Measurements from ENCODE around the gene FSD1L.
A peak's percentile ranks its signal among the peaks of the same experiment; 100 is the strongest.

FSD1L gene

DNA sequence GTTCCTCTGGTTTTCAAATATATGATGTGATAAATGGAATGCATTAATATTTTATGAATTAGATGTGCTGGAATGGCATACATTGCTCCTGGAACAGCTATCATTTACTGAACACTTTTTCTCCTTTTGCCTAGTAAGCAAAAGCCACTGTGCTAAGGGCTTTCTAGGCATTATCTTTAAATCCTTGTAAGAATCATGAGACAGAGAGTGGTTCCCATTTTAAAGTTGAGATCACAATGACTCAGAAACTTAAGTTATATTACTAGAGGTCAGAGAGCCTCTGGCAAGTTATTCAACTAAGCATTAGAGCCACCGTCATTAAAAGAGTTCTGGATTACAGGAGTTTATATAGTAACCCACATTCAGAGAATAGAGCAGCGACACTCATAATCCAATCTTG, 26.7 kb upstream of the FSD1L start:
- no peak overlapping the region for H3K4me3 ChIP-seq (IDR thresholded peaks at IDR 0.05; ENCODE audit: insufficient read depth, low read depth, low read length)
- H3K27ac ChIP-seq, result no peak overlapping the region
- peaks cover 14% of the 10 kb centered on the region for H3K4me1 ChIP-seq (ENCODE audit: low read depth, poor library complexity, severe bottlenecking)
- no peaks in the 10 kb centered on the region for H4K20me1 ChIP-seq (ENCODE audit: insufficient read depth)
- TF ChIP-seq, protein P1, sequence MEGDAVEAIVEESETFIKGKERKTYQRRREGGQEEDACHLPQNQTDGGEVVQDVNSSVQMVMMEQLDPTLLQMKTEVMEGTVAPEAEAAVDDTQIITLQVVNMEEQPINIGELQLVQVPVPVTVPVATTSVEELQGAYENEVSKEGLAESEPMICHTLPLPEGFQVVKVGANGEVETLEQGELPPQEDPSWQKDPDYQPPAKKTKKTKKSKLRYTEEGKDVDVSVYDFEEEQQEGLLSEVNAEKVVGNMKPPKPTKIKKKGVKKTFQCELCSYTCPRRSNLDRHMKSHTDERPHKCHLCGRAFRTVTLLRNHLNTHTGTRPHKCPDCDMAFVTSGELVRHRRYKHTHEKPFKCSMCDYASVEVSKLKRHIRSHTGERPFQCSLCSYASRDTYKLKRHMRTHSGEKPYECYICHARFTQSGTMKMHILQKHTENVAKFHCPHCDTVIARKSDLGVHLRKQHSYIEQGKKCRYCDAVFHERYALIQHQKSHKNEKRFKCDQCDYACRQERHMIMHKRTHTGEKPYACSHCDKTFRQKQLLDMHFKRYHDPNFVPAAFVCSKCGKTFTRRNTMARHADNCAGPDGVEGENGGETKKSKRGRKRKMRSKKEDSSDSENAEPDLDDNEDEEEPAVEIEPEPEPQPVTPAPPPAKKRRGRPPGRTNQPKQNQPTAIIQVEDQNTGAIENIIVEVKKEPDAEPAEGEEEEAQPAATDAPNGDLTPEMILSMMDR (conservative IDR thresholded peaks at IDR 0.05; ENCODE audit: low read depth, low read length), result no peak
- no peaks in the 10 kb centered on the region for H3K36me3 ChIP-seq (ENCODE audit: insufficient read depth)
- H3K27me3 ChIP-seq (ENCODE audit: insufficient read depth, low read depth), result no peaks in the 10 kb centered on the region
- H2AFZ ChIP-seq (ENCODE audit: low read depth), result no peak overlapping the region
- no peak overlapping the region for H3K9ac ChIP-seq
- H3K79me2 ChIP-seq (ENCODE audit: insufficient read depth, low read depth), result no peaks in the 10 kb centered on the region
- H3K4me2 ChIP-seq, result no peak overlapping the region

DNA sequence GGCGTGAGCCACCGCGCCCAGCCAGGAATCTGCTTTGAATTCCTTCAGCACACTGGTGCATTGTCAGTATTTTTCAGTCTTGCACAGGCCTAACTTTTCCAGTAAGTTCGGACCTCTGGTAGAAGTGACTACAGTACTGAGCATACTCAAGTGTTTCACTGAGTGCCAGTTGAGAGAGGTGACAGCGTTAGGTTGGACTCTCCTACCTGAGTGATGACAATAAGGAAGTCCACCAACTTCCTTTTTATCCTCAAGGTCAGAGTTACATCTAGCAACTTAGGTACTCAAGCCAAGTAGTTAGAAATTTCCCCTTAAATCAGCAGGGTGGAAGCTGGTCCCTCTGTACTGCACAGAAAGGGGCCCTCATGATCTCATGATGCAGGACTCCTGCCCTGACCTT, 26.0 kb upstream of the FSD1L start:
- Histone ChIP-seq H3K4me3 (IDR thresholded peaks at IDR 0.05; ENCODE audit: insufficient read depth, low read depth, low read length) (no peak overlapping the region), H3K36me3 (ENCODE audit: insufficient read depth) (no peaks in the 10 kb centered on the region), H4K20me1 (ENCODE audit: insufficient read depth) (no peaks in the 10 kb centered on the region), H3K4me1 (ENCODE audit: low read depth, poor library complexity, severe bottlenecking) (peaks cover 7% of the 10 kb centered on the region), H3K4me2 (no peak overlapping the region), H3K27ac (no peak overlapping the region), H2AFZ (ENCODE audit: low read depth) (no peak overlapping the region), H3K9ac (no peak overlapping the region), H3K27me3 (ENCODE audit: insufficient read depth, low read depth) (no peaks in the 10 kb centered on the region), H3K79me2 (ENCODE audit: insufficient read depth, low read depth) (no peaks in the 10 kb centered on the region)
- TF ChIP-seq, protein P1 (conservative IDR thresholded peaks at IDR 0.05; ENCODE audit: low read depth, low read length), result no peak

DNA sequence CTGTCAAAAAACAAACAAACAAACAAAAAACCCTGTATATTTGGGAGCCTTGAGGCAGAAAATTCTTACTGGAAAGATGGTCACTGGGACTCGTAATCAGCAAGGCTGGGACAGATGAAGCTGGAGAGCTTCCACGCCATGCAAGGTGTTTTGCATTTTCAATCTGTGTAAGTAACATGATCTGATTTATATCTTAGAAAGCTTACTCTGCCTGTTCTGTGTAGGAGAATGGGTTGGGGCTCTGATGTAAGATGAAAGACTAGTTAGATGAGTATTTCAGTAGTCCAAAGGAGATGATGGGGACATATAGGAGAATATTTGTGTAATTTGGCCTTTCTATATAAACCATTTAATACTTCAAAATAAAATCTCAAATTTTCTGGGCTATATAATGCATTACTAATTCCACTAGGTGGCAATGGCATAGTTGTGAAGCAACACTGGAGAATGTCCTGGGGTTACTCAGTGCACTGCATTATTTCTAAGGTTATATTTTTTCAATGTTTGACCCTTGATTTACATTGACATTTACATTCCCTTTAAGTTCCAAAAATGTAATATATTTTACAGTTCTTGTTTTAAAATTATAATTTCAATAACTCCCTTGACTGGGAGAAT, 21.9 kb upstream of the FSD1L start:
- H4K20me1 ChIP-seq (ENCODE audit: insufficient read depth), result no peaks in the 10 kb centered on the region
- TF ChIP-seq, protein P1 (conservative IDR thresholded peaks at IDR 0.05; ENCODE audit: low read depth, low read length), result peak; percentile 46
- no peak overlapping the region for H3K4me2 ChIP-seq
- no peak overlapping the region for H3K27ac ChIP-seq
- H3K27me3 ChIP-seq (ENCODE audit: insufficient read depth, low read depth), result no peaks in the 10 kb centered on the region
- H3K36me3 ChIP-seq (ENCODE audit: insufficient read depth), result no peaks in the 10 kb centered on the region
- H3K79me2 ChIP-seq (ENCODE audit: insufficient read depth, low read depth), result no peaks in the 10 kb centered on the region
- H3K9ac ChIP-seq, result no peak overlapping the region
- no peak overlapping the region for H2AFZ ChIP-seq (ENCODE audit: low read depth)
- no peak overlapping the region for H3K4me3 ChIP-seq (IDR thresholded peaks at IDR 0.05; ENCODE audit: insufficient read depth, low read depth, low read length)
- H3K4me1 ChIP-seq (ENCODE audit: low read depth, poor library complexity, severe bottlenecking), result no peaks in the 10 kb centered on the region

DNA sequence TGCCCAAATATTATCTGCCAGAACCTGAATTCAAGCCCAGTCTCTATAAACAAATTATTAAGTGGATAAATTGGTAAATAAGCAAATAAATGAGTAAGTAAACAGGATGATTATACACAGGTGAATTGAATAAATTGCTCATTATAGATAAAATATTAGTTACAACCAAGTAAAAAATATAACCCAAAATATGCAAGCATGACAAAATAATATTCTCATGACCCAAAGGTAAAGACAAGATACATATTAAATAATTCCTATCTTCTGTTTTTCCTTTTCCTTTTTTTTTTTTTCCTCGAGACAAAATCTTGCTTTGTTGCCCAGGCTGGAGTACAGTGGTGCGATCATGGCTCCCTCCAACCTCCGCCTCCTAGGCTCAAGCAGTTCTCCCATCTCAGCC, 21.2 kb upstream of the FSD1L start:
- Histone ChIP-seq H3K4me3 (IDR thresholded peaks at IDR 0.05; ENCODE audit: insufficient read depth, low read depth, low read length) (no peak overlapping the region), H3K27ac (no peak overlapping the region), H4K20me1 (ENCODE audit: insufficient read depth) (no peaks in the 10 kb centered on the region), H3K36me3 (ENCODE audit: insufficient read depth) (no peaks in the 10 kb centered on the region), H3K79me2 (ENCODE audit: insufficient read depth, low read depth) (no peaks in the 10 kb centered on the region), H2AFZ (ENCODE audit: low read depth) (no peak overlapping the region), H3K27me3 (ENCODE audit: insufficient read depth, low read depth) (no peaks in the 10 kb centered on the region), H3K4me2 (no peak overlapping the region), H3K9ac (no peak overlapping the region), H3K4me1 (ENCODE audit: low read depth, poor library complexity, severe bottlenecking) (no peaks in the 10 kb centered on the region)
- TF ChIP-seq, protein P1 (conservative IDR thresholded peaks at IDR 0.05; ENCODE audit: low read depth, low read length), result no peak

Measured in KMS-11 (cell line).